GM12801 (cell line): Measurements from ENCODE around the gene POC1A.

Experiments
- TF ChIP-seq, protein P1 (sequence below): IDR thresholded peaks from one replicate; pipeline ENCODE4 v1.5.1; 2011; ENCODE audit warnings: control low read depth; ENCODE audit not compliant: insufficient read length; ENCODE audit errors: extremely low read depth

The POC1A gene

DNA sequence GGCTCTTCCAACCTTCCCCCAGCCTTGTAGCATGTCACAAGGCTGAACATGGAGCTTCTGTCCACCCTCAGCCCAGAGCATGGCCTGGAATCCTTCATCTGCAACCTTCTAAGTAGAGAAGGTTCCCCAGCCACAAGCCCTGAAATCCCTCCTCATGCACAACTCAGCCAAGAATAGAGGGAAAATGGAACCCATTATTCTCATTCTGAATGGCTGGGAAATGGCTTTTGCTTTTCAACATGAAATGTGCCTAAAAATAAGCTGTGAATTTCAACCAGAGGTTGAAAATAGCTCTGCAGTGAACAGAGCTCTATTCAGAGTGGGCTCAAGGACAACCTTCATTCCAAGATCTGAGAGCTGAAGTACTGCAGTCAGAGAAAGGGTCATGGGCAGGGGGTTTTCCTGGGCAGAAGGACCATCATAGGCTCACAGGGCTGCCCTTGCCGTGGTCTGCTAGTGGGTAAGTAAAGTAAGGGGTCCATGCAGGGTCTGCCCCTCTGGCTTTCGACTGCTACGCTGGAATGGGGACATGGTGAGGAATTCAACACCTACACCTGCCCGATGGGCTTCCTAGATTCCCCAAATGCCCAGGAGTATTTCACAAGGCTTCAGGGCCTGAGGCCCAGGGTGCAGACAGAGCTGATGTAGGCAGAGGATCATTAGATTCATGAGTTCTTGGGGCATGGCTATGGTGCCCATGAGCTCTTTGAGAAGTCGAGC lies 35.9 kb downstream of the POC1A start:
- TF ChIP-seq, protein P1, sequence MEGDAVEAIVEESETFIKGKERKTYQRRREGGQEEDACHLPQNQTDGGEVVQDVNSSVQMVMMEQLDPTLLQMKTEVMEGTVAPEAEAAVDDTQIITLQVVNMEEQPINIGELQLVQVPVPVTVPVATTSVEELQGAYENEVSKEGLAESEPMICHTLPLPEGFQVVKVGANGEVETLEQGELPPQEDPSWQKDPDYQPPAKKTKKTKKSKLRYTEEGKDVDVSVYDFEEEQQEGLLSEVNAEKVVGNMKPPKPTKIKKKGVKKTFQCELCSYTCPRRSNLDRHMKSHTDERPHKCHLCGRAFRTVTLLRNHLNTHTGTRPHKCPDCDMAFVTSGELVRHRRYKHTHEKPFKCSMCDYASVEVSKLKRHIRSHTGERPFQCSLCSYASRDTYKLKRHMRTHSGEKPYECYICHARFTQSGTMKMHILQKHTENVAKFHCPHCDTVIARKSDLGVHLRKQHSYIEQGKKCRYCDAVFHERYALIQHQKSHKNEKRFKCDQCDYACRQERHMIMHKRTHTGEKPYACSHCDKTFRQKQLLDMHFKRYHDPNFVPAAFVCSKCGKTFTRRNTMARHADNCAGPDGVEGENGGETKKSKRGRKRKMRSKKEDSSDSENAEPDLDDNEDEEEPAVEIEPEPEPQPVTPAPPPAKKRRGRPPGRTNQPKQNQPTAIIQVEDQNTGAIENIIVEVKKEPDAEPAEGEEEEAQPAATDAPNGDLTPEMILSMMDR, result no peak

- TF ChIP-seq, protein P1, result no peak
Observed at GRCh38 chr3:52117537-52117936, 36.7 kb downstream of the POC1A start.

DNA sequence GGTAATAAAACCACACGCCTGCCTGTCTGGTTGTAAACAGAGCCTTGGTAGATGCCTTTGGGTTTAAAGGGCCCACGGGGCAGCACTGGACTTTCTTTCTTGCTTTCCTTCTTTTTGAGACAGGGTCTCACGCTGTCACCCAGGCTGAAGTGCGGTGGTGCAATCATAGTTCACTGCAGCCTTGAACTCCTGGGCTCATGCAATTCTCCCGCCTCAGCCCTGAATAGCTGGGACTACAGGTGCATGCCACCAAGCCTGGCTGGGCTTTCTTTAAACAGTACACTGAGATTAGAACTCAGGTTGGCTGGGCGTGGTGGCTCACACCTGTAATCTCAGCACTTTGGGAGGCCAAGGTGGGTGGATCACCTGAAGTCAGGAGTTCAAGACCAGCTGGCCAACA lies 42.2 kb downstream of the POC1A start:
- TF ChIP-seq, protein P1, result no peak

DNA sequence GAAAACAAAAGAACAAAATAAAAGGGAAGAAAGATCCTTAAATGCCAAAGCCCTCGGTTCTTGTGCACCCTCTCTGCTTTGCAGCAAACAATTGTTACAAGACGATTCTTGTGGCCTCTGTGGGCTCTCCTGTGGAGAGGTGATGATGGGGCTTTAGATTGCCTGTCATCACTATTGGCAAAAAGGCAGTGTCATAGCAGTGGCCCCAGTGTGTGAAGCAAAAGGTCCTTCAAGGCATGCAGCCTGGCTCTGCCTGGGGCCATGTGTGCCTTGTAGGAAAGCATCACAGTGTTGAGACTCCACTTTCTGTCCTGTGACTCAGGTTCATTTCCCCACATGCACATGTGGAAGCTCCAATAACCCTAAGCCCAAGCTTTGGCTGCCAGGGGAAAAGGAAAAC lies 43.7 kb downstream of the POC1A start:
- TF ChIP-seq, protein P1, result no peak

GRCh38 chr3:52109611-52110301 lies 44.5 kb downstream of the POC1A start:
- TF ChIP-seq, protein P1, result no peak

GRCh38 chr3:52108302-52109232 lies 45.7 kb downstream of the POC1A start:
- TF ChIP-seq, protein P1, result no peak
